Lower leg skin (tissue), 3 donors: ENCODE data around the gene ERC2.

Experiments
- CTCF ChIP-seq, 3 donors: fragments of 450-650 bp; IDR thresholded peaks; one replicate each; pipeline ENCODE4 v1.5.1; 2016; ENCODE audit warnings: antibody characterized with exemption in 3 of 3, mild to moderate bottlenecking in 3 of 3, moderate library complexity in 2 of 3
- POLR2A ChIP-seq, 2 donors: fragments of 450-650 bp; IDR thresholded peaks; one replicate each; pipeline ENCODE4 v1.6.1; 2016 to 2017; ENCODE audit warnings: antibody characterized with exemption in 2 of 2, mild to moderate bottlenecking in 1 of 2, moderate library complexity in 1 of 2

GRCh38 chr3:55545995-55546394 lies 922.3 kb downstream of the ERC2 start:
- TF ChIP-seq CTCF (IDR thresholded peaks at IDR 0.05): no peak
- no peak for TF ChIP-seq POLR2A (IDR thresholded peaks at IDR 0.05)
